ENCODE data around the gene SLC19A1. TPM values are rescaled to one million over a fixed set of nuclear protein-coding genes. Genes with fewer than 3 reads are reported as not detected.

The SLC19A1 gene
- polyA plus RNA-seq, 4 donors = 12.6 to 20.8 (median 15.0) TPM

DNA sequence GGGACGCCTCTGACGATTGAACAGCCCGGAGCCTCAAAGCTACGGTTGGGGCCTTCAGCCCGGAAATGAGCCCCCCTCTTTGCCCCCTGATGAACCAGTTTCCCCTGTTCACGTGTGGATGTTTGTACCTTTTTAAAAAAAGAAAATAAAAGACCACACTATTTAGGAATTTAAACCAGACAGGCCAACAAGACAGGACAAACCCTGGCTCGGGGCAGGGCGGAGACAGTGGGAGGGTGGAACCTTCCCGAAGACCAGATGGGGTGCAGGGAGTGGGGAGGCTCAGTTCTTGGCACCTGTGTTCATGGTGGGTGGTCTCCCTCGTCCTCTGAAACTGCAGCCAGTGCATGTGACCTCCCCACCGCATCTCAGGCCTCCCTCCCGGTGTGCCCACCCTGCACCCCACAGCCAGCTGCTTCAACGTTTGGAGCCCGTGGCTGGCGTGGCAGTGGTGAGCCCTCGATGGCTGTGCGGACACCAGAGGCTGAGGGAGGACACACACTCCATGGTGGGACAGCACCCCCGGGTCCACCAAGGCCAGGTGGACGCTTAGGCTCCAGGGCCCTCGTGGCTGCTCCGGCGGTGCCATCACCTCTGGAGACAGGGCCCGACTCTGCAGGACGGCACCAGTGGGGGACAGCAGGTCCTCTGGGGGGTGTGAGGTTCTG lies 91.7 kb downstream of the SLC19A1 start:
- H3K9me3 ChIP-seq (ENCODE audit: control insufficient read depth in 2 of 2, insufficient read depth in 1 of 2, low read depth in 1 of 2, low read length in 1 of 2) = peaks cover 0 to 5% of the 10 kb centered on the region in 2 donors
- H3K4me1 ChIP-seq (ENCODE audit: control insufficient read depth in 3 of 3, insufficient read depth in 2 of 3, low read depth in 1 of 3, low read length in 2 of 3) = peaks cover 0 to 3% (median 0%) of the 10 kb centered on the region in 3 donors
- no peak overlapping the region for H3K27ac ChIP-seq (ENCODE audit: low read depth in 1 of 3, low read length in 2 of 3)
- FAIRE-seq = no peak
- H3K27me3 ChIP-seq (ENCODE audit: control insufficient read depth in 3 of 3, insufficient read depth in 3 of 3, low read length in 3 of 3) = no peaks in the 10 kb centered on the region
- no peak overlapping the region for H3K4me3 ChIP-seq (ENCODE audit: low read depth in 1 of 3, low read length in 3 of 3)
- no peaks in the 10 kb centered on the region for H3K36me3 ChIP-seq (ENCODE audit: control insufficient read depth in 3 of 3, insufficient read depth in 2 of 3, low read depth in 1 of 3, low read length in 3 of 3)
- DNase-seq = no peak
- 76 to 85% (median 85%) methylated on average over 24 of the region's 24 CpGs for WGBS, 3 donors

DNA sequence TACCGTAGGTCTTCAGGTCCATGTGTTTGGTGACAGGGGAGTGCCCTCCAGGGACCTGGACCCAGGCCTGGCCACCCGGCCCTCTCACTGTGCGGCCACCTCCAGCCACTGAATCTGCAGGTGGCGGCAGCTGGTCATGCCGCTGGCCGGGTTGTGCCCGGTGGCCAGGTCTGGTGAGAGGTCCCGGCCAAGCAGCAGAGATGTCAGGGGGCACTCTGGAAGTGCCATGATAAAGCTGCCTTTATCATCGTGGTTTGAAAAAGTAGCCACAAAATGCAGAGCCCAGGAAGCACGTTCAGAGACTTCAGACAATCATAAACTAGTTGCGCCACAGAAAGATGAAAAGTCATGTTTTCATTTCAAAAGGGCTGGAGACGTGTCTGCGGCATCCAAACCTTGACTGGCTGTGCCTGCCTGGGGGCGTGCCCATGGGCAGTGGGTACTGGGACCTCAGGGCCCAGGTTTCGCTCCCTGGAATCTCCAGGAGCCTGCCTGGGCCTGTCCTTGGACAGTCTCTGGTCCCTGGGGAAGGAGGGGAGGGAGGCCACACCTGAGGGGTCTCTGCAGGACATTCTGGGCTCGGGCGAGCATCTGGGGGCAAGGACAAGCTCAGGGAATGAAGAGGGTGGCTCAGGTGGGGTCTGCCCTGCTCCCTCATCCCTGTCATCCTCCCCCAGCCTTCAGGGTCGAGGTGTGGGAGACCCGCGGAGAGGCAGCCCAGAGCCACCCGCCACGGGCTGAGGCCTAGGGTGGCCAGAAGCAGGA lies 92.4 kb downstream of the SLC19A1 start:
- H3K4me1 ChIP-seq (ENCODE audit: control insufficient read depth in 3 of 3, insufficient read depth in 2 of 3, low read depth in 1 of 3, low read length in 2 of 3) = no peaks in the 10 kb centered on the region
- H3K27ac ChIP-seq (ENCODE audit: low read depth in 1 of 3, low read length in 2 of 3) = no peak overlapping the region
- DNase-seq (no peak), FAIRE-seq (no peak)
- H3K27me3 ChIP-seq (ENCODE audit: control insufficient read depth in 3 of 3, insufficient read depth in 3 of 3, low read length in 3 of 3) = no peaks in the 10 kb centered on the region
- no peaks in the 10 kb centered on the region for H3K36me3 ChIP-seq (ENCODE audit: control insufficient read depth in 3 of 3, insufficient read depth in 2 of 3, low read depth in 1 of 3, low read length in 3 of 3)
- no peak overlapping the region for H3K4me3 ChIP-seq (ENCODE audit: low read depth in 1 of 3, low read length in 3 of 3)
- peaks cover 0 to 5% of the 10 kb centered on the region in 2 donors for H3K9me3 ChIP-seq (ENCODE audit: control insufficient read depth in 2 of 2, insufficient read depth in 1 of 2, low read depth in 1 of 2, low read length in 1 of 2)
- 78 to 86% (median 84%) methylated on average over 22 of the region's 22 CpGs for WGBS, 3 donors

DNA sequence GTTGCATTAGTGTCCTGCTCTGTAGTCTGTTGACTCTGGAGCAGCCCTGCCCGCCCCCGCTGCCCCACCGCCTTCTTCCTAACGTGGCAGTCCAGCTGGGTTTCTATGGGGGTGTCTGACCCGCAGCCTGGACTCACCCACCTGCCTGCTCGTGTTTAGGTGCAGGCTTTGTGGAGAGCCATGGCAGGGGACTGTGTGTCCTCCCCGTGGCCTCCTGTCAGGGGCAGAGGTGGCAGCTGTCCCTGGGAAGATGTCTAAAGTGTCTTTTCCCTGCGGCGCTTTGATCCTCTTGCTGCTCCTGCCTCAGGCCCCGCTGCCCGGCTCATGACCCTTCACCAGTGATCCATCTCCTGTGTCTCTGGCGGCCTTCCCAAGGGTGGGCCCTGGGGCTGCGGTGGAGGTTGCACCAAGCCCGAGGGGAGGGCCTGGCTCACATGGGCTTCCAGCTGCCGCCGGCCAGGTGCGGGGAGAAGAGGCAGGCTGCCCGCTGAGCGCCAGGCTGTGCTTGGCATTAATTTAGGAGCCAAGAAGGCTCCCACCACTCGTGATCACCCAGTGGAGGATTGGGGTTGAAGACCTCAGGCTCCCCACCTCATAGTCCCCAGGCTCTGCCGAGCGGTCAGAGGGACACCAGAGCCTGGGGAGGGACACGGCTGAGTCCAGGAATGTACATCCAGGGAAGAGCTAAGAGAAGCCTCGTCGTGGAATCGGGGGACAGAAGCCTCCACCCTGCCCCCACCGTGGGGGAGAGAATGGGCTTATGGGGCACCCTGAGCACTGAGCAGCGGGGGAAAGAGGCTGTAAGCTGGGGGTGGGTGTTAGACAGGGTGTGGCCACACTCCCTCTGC lies 93.2 kb downstream of the SLC19A1 start:
- 77 to 84% (median 78%) methylated on average over 27 to 28 of the region's 28 CpGs for WGBS, 3 donors
- H3K4me1 ChIP-seq (ENCODE audit: control insufficient read depth in 3 of 3, insufficient read depth in 2 of 3, low read depth in 1 of 3, low read length in 2 of 3) = no peaks in the 10 kb centered on the region
- H3K36me3 ChIP-seq (ENCODE audit: control insufficient read depth in 3 of 3, insufficient read depth in 2 of 3, low read depth in 1 of 3, low read length in 3 of 3) = no peaks in the 10 kb centered on the region
- peaks cover 0 to 5% of the 10 kb centered on the region in 2 donors for H3K9me3 ChIP-seq (ENCODE audit: control insufficient read depth in 2 of 2, insufficient read depth in 1 of 2, low read depth in 1 of 2, low read length in 1 of 2)
- H3K4me3 ChIP-seq (ENCODE audit: low read depth in 1 of 3, low read length in 3 of 3) = no peak overlapping the region
- no peak for DNase-seq
- no peak for FAIRE-seq
- H3K27me3 ChIP-seq (ENCODE audit: control insufficient read depth in 3 of 3, insufficient read depth in 3 of 3, low read length in 3 of 3) = no peaks in the 10 kb centered on the region
- no peak overlapping the region for H3K27ac ChIP-seq (ENCODE audit: low read depth in 1 of 3, low read length in 2 of 3)

DNA sequence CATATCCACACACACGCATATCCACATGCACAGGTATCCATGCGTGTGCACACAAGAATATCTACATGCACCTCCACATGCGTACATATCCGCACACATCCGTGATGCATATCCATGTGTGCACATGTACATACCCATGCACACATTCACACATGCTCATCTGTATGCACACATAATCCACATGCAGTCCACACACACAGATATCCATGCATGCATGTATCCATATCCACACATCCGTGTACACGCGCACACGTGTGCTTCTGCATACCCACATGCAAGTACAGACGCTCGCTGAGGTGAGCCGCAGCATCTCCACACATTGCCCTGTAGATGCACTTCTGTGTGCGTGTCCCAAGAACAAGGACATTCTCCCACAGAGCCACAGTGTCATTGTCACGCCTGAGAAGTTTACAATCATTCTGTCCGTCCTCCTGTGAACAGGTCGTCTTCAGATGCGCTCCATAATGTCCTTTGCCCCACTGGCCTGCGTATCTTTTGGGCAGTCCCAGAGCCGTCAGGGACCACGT lies 93.9 kb downstream of the SLC19A1 start:
- no peaks in the 10 kb centered on the region for H3K4me1 ChIP-seq (ENCODE audit: control insufficient read depth in 3 of 3, insufficient read depth in 2 of 3, low read depth in 1 of 3, low read length in 2 of 3)
- peaks cover 0 to 5% of the 10 kb centered on the region in 2 donors for H3K9me3 ChIP-seq (ENCODE audit: control insufficient read depth in 2 of 2, insufficient read depth in 1 of 2, low read depth in 1 of 2, low read length in 1 of 2)
- no peak for DNase-seq
- H3K36me3 ChIP-seq (ENCODE audit: control insufficient read depth in 3 of 3, insufficient read depth in 2 of 3, low read depth in 1 of 3, low read length in 3 of 3) = no peaks in the 10 kb centered on the region
- H3K27ac ChIP-seq (ENCODE audit: low read depth in 1 of 3, low read length in 2 of 3) = no peak overlapping the region
- no peaks in the 10 kb centered on the region for H3K27me3 ChIP-seq (ENCODE audit: control insufficient read depth in 3 of 3, insufficient read depth in 3 of 3, low read length in 3 of 3)
- H3K4me3 ChIP-seq (ENCODE audit: low read depth in 1 of 3, low read length in 3 of 3) = no peak overlapping the region
- WGBS, 3 donors = 82 to 85% (median 82%) methylated on average over 20 of the region's 20 CpGs
- FAIRE-seq = no peak

Other genes starting within 250 kb of the SLC19A1 start
- gene COL18A1, start 137.3 kb downstream of the SLC19A1 start, polyA plus RNA-seq = 10 to 100 TPM in 2 of 4 donors, 1 to 10 TPM in 2; 2.2 to 34.3 (median 16.5) TPM
- 1 to 10 TPM in 2 of 4 donors, under 1 TPM in 1, not detected in 1; 0.81 to 8.2 (median 1.0) TPM for gene PCBP3, start 101.3 kb upstream of the SLC19A1 start, polyA plus RNA-seq